H1 (cell line): Measurements from ENCODE around the gene TCERG1. TPM values are rescaled to one million over a fixed set of nuclear protein-coding genes. Genes with fewer than 3 reads are reported as not detected.

Experiments used
- CTCF ChIA-PET: fragments of 300-600 bp; sonication (Branson Sonifier 250); formaldehyde crosslinking; loops from one replicate; lab custom pipeline; 2021; ENCODE audit not compliant: partially characterized antibody; lab: Charles Lee
- POLR2A ChIA-PET: fragments of 300-600 bp; sonication (Branson Sonifier 250); formaldehyde crosslinking; loops from one replicate; lab custom pipeline; 2021; ENCODE audit warnings: inconsistent platforms; ENCODE audit not compliant: partially characterized antibody; lab: Charles Lee
- DNase-seq, 2 experiments: peaks; one replicate each; pipeline versions ENCODE4 v3.0.0 to v3.0.0-alpha.2; 2010 to 2022; ENCODE audit warnings: low spot score in 2 of 2, low read depth in 1 of 2, mixed read lengths in 1 of 2
- FAIRE-seq: peaks from 2 replicates; lab custom pipeline; 2011; peaks lifted over from hg19 to GRCh38; lab: Jason Lieb, UNC
- H2AFZ ChIP-seq: 2 replicates; pipeline ENCODE4 v1.8.1; 2012; ENCODE audit warnings: low read length, inconsistent platforms
- H2AK5ac ChIP-seq: 2 replicates; pipeline ENCODE4 v1.6.1; 2013; ENCODE audit warnings: low read depth, low read length
- H2BK120ac ChIP-seq: replicated peaks from 2 replicates; pipeline ENCODE3; 2013; ENCODE audit warnings: low read depth, low read length, inconsistent platforms
- H2BK12ac ChIP-seq: 2 replicates; pipeline ENCODE4 v1.6.1; 2013; ENCODE audit warnings: low read depth, low read length
- H2BK15ac ChIP-seq: 2 replicates; pipeline ENCODE4 v1.6.1; 2013; ENCODE audit warnings: low read length
- H2BK20ac ChIP-seq: 2 replicates; pipeline ENCODE4 v1.6.1; 2013; ENCODE audit warnings: low read length
- H2BK5ac ChIP-seq: 2 replicates; pipeline ENCODE4 v1.6.1; 2013; ENCODE audit warnings: low read depth, low read length
- H3K14ac ChIP-seq: 2 replicates; pipeline ENCODE4 v1.6.1; 2013; ENCODE audit warnings: inconsistent platforms; ENCODE audit not compliant: insufficient read length
- H3K18ac ChIP-seq: 2 replicates; pipeline ENCODE4 v1.6.1; 2013; ENCODE audit warnings: low read length; ENCODE audit errors: extremely low read depth
- H3K23ac ChIP-seq: 2 replicates; pipeline ENCODE4 v1.6.1; 2013; ENCODE audit warnings: inconsistent platforms; ENCODE audit not compliant: insufficient read length
- H3K23me2 ChIP-seq: 2 replicates; pipeline ENCODE4 v1.6.1; 2013; ENCODE audit warnings: low read depth, low read length
- H3K27ac ChIP-seq: 2 replicates; pipeline ENCODE4 v1.6.1; 2011; ENCODE audit warnings: low read depth, low read length, inconsistent platforms
- H3K27me3 ChIP-seq, 4 experiments: replicated peaks in 1 of 4; 1 replicate in 1 of 4; 2 replicates in 3 of 4; pipeline versions ENCODE4 v1.6.1 to v1.8.1; 2011 to 2013; ENCODE audit warnings: low read length in 3 of 4, mild to moderate bottlenecking in 3 of 4, inconsistent platforms in 2 of 4, mixed read lengths in 2 of 4, moderate library complexity in 1 of 4; ENCODE audit not compliant: control insufficient read depth in 3 of 4, insufficient read depth in 3 of 4; ENCODE audit errors: extremely low read depth in 1 of 4
- H3K36me3 ChIP-seq, 4 experiments: 2 replicates each; pipeline versions ENCODE4 v1.6.1 to v1.8.1; 2011 to 2013; ENCODE audit warnings: mild to moderate bottlenecking in 4 of 4, low read length in 3 of 4, moderate library complexity in 2 of 4, control low read depth in 1 of 4, inconsistent platforms in 1 of 4; ENCODE audit not compliant: insufficient read depth in 4 of 4, control insufficient read depth in 2 of 4
- H3K4ac ChIP-seq: replicated peaks from 2 replicates; pipeline ENCODE3; 2013; ENCODE audit warnings: low read length, low read depth, mixed read lengths, inconsistent platforms; ENCODE audit not compliant: insufficient read length
- H3K4me1 ChIP-seq, 4 experiments: replicated peaks in 1 of 4; 1 replicate in 1 of 4; 2 replicates in 3 of 4; pipeline versions ENCODE4 v1.6.1 to v1.8.1; 2011 to 2013; ENCODE audit warnings: low read length in 3 of 4, inconsistent platforms in 2 of 4, mixed read lengths in 1 of 4; ENCODE audit not compliant: insufficient read depth in 4 of 4, control insufficient read depth in 3 of 4
- H3K4me2 ChIP-seq, 2 experiments: 2 replicates each; pipeline versions ENCODE4 v1.6.1 to v1.8.1; 2011 to 2013; ENCODE audit warnings: low read depth in 2 of 2, low read length in 2 of 2, control low read depth in 1 of 2, inconsistent platforms in 1 of 2, mild to moderate bottlenecking in 1 of 2; ENCODE audit not compliant: insufficient read depth in 1 of 2
- H3K4me3 ChIP-seq, 4 experiments: fragments of 200-600, 300-600 bp in 1 of 4; sonication (generic), shearing (Covaris generic), sonication (Bioruptor Twin) in 1 of 4; 2 replicates each; pipeline versions ENCODE4 v1.5.1 to v1.8.1; 2011 to 2016; ENCODE audit warnings: low read length in 4 of 4, low read depth in 3 of 4, control low read depth in 2 of 4, inconsistent platforms in 2 of 4, mild to moderate bottlenecking in 2 of 4, mixed read lengths in 1 of 4, moderate library complexity in 1 of 4; ENCODE audit not compliant: insufficient read depth in 2 of 4; ENCODE audit errors: extremely low read depth in 1 of 4
- H3K56ac ChIP-seq: replicated peaks from 2 replicates; pipeline ENCODE3; 2013; ENCODE audit warnings: low read depth, mild to moderate bottlenecking, mixed read lengths, low read length, inconsistent platforms; ENCODE audit not compliant: insufficient read length
- H3K79me1 ChIP-seq: 2 replicates; pipeline ENCODE4 v1.6.1; 2013; ENCODE audit warnings: low read depth, low read length, control low read depth
- H3K79me2 ChIP-seq, 2 experiments: 2 replicates each; pipeline versions ENCODE4 v1.6.1 to v1.8.1; 2012 to 2013; ENCODE audit warnings: low read length in 2 of 2, mild to moderate bottlenecking in 2 of 2, inconsistent platforms in 1 of 2; ENCODE audit not compliant: insufficient read depth in 2 of 2, control insufficient read depth in 1 of 2
- H3K9ac ChIP-seq, 4 experiments: replicated peaks in 1 of 4; 1 replicate in 1 of 4; 2 replicates in 3 of 4; pipeline versions ENCODE4 v1.6.1 to v1.8.1; 2011 to 2013; ENCODE audit warnings: low read depth in 3 of 4, low read length in 3 of 4, control low read depth in 2 of 4, mild to moderate bottlenecking in 2 of 4, moderate library complexity in 2 of 4, inconsistent platforms in 1 of 4; ENCODE audit errors: extremely low read depth in 1 of 4
- H3K9me3 ChIP-seq, 2 experiments: 2 replicates each; pipeline versions ENCODE4 v1.6.1 to v1.8.1; 2012 to 2013; ENCODE audit warnings: mild to moderate bottlenecking in 2 of 2, moderate library complexity in 2 of 2, control low read depth in 1 of 2, inconsistent platforms in 1 of 2, low read depth in 1 of 2, low read length in 1 of 2, mixed read lengths in 1 of 2; ENCODE audit not compliant: insufficient read depth in 2 of 2
- H4K20me1 ChIP-seq, 2 experiments: replicated peaks in 1 of 2; 2 replicates each; pipeline versions ENCODE3 to v1.8.1; 2011 to 2013; ENCODE audit warnings: inconsistent platforms in 2 of 2, low read length in 2 of 2, mild to moderate bottlenecking in 1 of 2; ENCODE audit not compliant: insufficient read depth in 2 of 2, control insufficient read depth in 1 of 2
- H4K5ac ChIP-seq: 2 replicates; pipeline ENCODE4 v1.6.1; 2013; ENCODE audit warnings: low read length, low read depth, mixed read lengths, inconsistent platforms; ENCODE audit not compliant: insufficient read length
- H4K8ac ChIP-seq: 2 replicates; pipeline ENCODE4 v1.8.0; 2013; ENCODE audit warnings: mild to moderate bottlenecking, moderate library complexity, low read length, inconsistent platforms; ENCODE audit not compliant: insufficient read depth; ENCODE audit errors: extremely low read depth
- H4K91ac ChIP-seq: replicated peaks from 2 replicates; pipeline ENCODE3; 2013; ENCODE audit warnings: low read length, mixed read lengths, inconsistent platforms; ENCODE audit not compliant: insufficient read length
- BCL11A ChIP-seq, 2 experiments: IDR thresholded peaks; one replicate each; pipeline ENCODE4 v1.6.1; 2011; ENCODE audit warnings: low read depth in 2 of 2, low read length in 2 of 2, mild to moderate bottlenecking in 2 of 2
- CEBPB ChIP-seq: IDR thresholded peaks from 2 replicates; pipeline ENCODE4 v1.6.1; 2012; ENCODE audit warnings: low read depth, low read length
- EP300 ChIP-seq, 2 experiments: IDR thresholded peaks; 1 replicate in 1 of 2; 2 replicates in 1 of 2; pipeline ENCODE4 v1.6.1; 2011 to 2012; ENCODE audit warnings: low read depth in 2 of 2, low read length in 2 of 2, mild to moderate bottlenecking in 2 of 2, borderline replicate concordance in 1 of 2, inconsistent platforms in 1 of 2, moderate library complexity in 1 of 2
- KDM1A ChIP-seq: fragments of 200-600, 300-600 bp; sonication (generic); IDR thresholded peaks from 2 replicates; pipeline ENCODE4 v1.7.1; 2016; ENCODE audit warnings: mild to moderate bottlenecking, low read length, borderline replicate concordance
- NANOG ChIP-seq: IDR thresholded peaks from 2 replicates; pipeline ENCODE4 v1.6.1; 2011; ENCODE audit warnings: low read length, low read depth, mild to moderate bottlenecking, inconsistent platforms; ENCODE audit not compliant: insufficient read depth, poor library complexity, severe bottlenecking
- SP2 ChIP-seq: IDR thresholded peaks from 2 replicates; pipeline ENCODE4 v1.6.1; 2012; ENCODE audit warnings: mild to moderate bottlenecking, low read length, inconsistent platforms
- SP4 ChIP-seq: IDR thresholded peaks from 2 replicates; pipeline ENCODE4 v1.6.1; 2012; ENCODE audit warnings: low read length, inconsistent platforms
- TEAD4 ChIP-seq: IDR thresholded peaks from 2 replicates; pipeline ENCODE4 v1.6.1; 2012; ENCODE audit warnings: low read depth, low read length, inconsistent platforms, mixed read lengths
- WGBS, 2 experiments: shearing (Covaris generic) in 1 of 2; methylation state at CpG; one replicate each; pipeline versions ENCODE4 v1.1.6 to v1.1.7; 2013 to 2015; ENCODE audit warnings: low lambda C conversion rate in 2 of 2, mixed read lengths in 2 of 2, inconsistent platforms in 1 of 2, low coverage in 1 of 2, missing lambda C conversion rate in 1 of 2; ENCODE audit not compliant: insufficient replicate concordance in 2 of 2, insufficient coverage in 1 of 2, insufficient read length in 1 of 2; ENCODE audit errors: extremely low coverage in 1 of 2, missing lambda C conversion rate in 1 of 2; 5-methylcytosine and 5-hydroxymethylcytosine counted together
- polyA plus RNA-seq, 7 experiments: library from polyadenylated mRNA; depleted of rRNA in 3 of 7; stranded (reverse) in 5 of 7; unstranded in 2 of 7; fragments of >200 nt in 5 of 7; fragments of 200-250 nt in 2 of 7; gene quantifications; 1 replicate in 5 of 7; 2 replicates in 1 of 7; 4 replicates in 1 of 7; pipeline versions ENCODE4 v1.2.1 to v1.2.3, GENCODE V29; 2011 to 2013; ENCODE audit warnings: missing spikeins in 2 of 7, mixed read lengths in 2 of 7
- total RNA-seq: library from RNA; stranded (reverse); fragmentation: NEBNext Ultra II Directional; extraction: Animal tissue kit (Norgen Biotek cat#: 25700); gene quantifications from 2 replicates; pipeline ENCODE4 v1.2.1, GENCODE V29; 2021
- TF ChIP-seq, protein P1 (sequence below): IDR thresholded peaks from 2 replicates; pipeline ENCODE4 v1.6.1; 2012; ENCODE audit warnings: low read length, inconsistent platforms
- TF ChIP-seq, protein P2 (sequence below): IDR thresholded peaks from 2 replicates; pipeline ENCODE4 v1.6.1; 2012; ENCODE audit warnings: inconsistent platforms

The TCERG1 gene
- total and polyA plus RNA-seq, 2 of the 8 experiments (the other 6 are each of a cell fraction or from before 2014, with no cell fraction given), result 105 to 122 TPM

DNA sequence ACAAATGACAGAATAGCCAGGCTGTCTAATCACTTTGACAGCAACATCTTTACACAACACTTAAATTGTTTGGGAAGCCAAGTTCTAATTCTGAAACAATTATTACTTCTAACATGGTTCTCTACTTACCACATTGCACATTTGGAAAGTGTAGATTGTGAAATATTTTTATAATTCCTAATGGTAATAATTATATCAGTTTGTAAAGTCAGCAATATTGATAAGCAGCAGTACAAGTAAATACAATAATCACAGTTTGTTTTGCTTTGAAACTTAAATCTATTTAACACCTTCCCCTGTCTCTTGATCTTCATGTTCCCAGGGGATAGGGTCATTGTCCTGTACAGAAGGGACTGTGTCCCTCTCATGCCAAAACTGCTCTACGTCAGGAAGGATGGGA, 67.4 kb downstream of the TCERG1 start:
- Histone ChIP-seq H4K20me1 (peaks cover 0 to 2% of the 10 kb centered on the region in 2 experiments), H3K56ac (no peak overlapping the region), H4K91ac (no peak overlapping the region), H4K5ac (no peak overlapping the region), H3K14ac (no peak overlapping the region), H3K23me2 (no peaks in the 10 kb centered on the region), H2BK120ac (no peak overlapping the region), H2AK5ac (no peak overlapping the region), H2BK20ac (no peak overlapping the region), H3K9me3 (no peaks in the 10 kb centered on the region), H3K4me3 (no peak overlapping the region), H3K27me3 (no peaks in the 10 kb centered on the region), H3K27ac (no peak overlapping the region), H2BK12ac (no peak overlapping the region), H3K23ac (no peak overlapping the region), H3K79me2 (no peaks in the 10 kb centered on the region), H3K4me2 (no peak overlapping the region), H3K36me3 (peaks cover 4 to 23% (median 14%) of the 10 kb centered on the region in 4 experiments), H4K8ac (no peak overlapping the region), H3K9ac (no peak overlapping the region), H3K18ac (no peak overlapping the region), H2BK5ac (no peak overlapping the region), H2AFZ (no peak overlapping the region), H3K4ac (no peak overlapping the region), H3K4me1 (no peaks in the 10 kb centered on the region), H2BK15ac (no peak overlapping the region), H3K79me1 (no peaks in the 10 kb centered on the region)
- ChIA-PET POLR2A (interaction anchor here (1.0 kb wide), 1 partner anchor 68 kb away, joined by 3 read pairs; the partner anchor contains the start of gene TCERG1), CTCF (interaction anchor here (1.3 to 3.6 kb wide), 2 partner anchors 10 to 19 kb away, joined by 4 to 29 read pairs; no protein-coding TSS in a partner anchor)
- DNase-seq, result no peak
- no peak for FAIRE-seq
- WGBS, 2 experiments, result 83% methylated on average over 1 of the region's 1 CpG; no CpG with 5 or more reads in 1 of the 2 experiments
- TF ChIP-seq, protein P1, sequence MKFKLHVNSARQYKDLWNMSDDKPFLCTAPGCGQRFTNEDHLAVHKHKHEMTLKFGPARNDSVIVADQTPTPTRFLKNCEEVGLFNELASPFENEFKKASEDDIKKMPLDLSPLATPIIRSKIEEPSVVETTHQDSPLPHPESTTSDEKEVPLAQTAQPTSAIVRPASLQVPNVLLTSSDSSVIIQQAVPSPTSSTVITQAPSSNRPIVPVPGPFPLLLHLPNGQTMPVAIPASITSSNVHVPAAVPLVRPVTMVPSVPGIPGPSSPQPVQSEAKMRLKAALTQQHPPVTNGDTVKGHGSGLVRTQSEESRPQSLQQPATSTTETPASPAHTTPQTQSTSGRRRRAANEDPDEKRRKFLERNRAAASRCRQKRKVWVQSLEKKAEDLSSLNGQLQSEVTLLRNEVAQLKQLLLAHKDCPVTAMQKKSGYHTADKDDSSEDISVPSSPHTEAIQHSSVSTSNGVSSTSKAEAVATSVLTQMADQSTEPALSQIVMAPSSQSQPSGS, result no peak
- TF ChIP-seq SP4 (no peak), BCL11A (IDR thresholded peaks at IDR 0.05; ENCODE audit: low read depth in 2 of 2, low read length in 2 of 2) (no peak), NANOG (no peak), EP300 (IDR thresholded peaks at IDR 0.05; ENCODE audit: borderline replicate concordance in 1 of 2, low read depth in 2 of 2, low read length in 2 of 2) (no peak), KDM1A (no peak), TEAD4 (no peak), SP2 (no peak), CEBPB (no peak)
- TF ChIP-seq, protein P2, sequence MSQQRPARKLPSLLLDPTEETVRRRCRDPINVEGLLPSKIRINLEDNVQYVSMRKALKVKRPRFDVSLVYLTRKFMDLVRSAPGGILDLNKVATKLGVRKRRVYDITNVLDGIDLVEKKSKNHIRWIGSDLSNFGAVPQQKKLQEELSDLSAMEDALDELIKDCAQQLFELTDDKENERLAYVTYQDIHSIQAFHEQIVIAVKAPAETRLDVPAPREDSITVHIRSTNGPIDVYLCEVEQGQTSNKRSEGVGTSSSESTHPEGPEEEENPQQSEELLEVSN, result no peak
